SH-SY5Y (cell line): ENCODE measurements around the gene PM20D2.

ENCODE experiments used
- GATA2 ChIP-seq: IDR thresholded peaks from 2 replicates; pipeline ENCODE4 v1.6.1; 2011; ENCODE audit warnings: mild to moderate bottlenecking, low read depth, low read length
- GATA3 ChIP-seq: IDR thresholded peaks from 2 replicates; pipeline ENCODE4 v1.6.1; 2011; ENCODE audit warnings: low read depth, mild to moderate bottlenecking, low read length, moderate library complexity

PM20D2 gene

GRCh38 chr6:89214197-89214596 is 68.3 kb downstream of the PM20D2 start:
- TF ChIP-seq GATA2, result no peak
- TF ChIP-seq GATA3, result no peak
